K562 (cell line): ENCODE measurements around the gene RNF2. TPM values are rescaled to one million over a fixed set of nuclear protein-coding genes. Genes with fewer than 3 reads are reported as not detected.

ENCODE experiments used
- ATAC-seq: fragments of 200-7000 bp; cut with Tn5 transposase; 3 replicates; pipeline ENCODE4 v1.9.1; 2020; ENCODE audit warnings: moderate library complexity
- BruUV-seq: library from RNA; stranded (reverse); fragments of 400-500 nt; replicated peaks from 2 replicates; lab custom pipeline; 2021; lab: Mats Ljungman, UMichigan
- CTCF ChIA-PET: fragments of 300-600 bp; formaldehyde crosslinking; extraction: SDS; loops from one replicate; lab custom pipeline; 2021; ENCODE audit warnings: low intra/inter-chr PET ratio; lab: Yijun Ruan, JAX
- POLR2A ChIA-PET: fragments of 300-600, 350-650 bp; sonication (Branson Sonifier 250); formaldehyde crosslinking; extraction: SDS; loops from one replicate; lab custom pipeline; 2021; ENCODE audit warnings: antibody characterized with exemption, inconsistent platforms; lab: Yijun Ruan, JAX
- DNase-seq, 4 experiments: peaks; one replicate each; pipeline versions ENCODE4 v3.0.0 to v3.0.0-alpha.2; 2011 to 2018; ENCODE audit warnings: low spot score in 3 of 4, mixed read lengths in 3 of 4; ENCODE audit errors: extremely low read depth in 1 of 4
- FAIRE-seq: peaks from 2 replicates; lab custom pipeline; 2011; peaks lifted over from hg19 to GRCh38; lab: Jason Lieb, UNC
- H2AFZ ChIP-seq: 2 replicates; pipeline ENCODE4 v1.6.0; 2011; ENCODE audit warnings: low read depth, low read length, control low read depth, inconsistent platforms
- H3K27ac ChIP-seq: fragments of 200-600 bp; 3 replicates; pipeline ENCODE4 v1.8.0; 2011; ENCODE audit warnings: low read depth, mild to moderate bottlenecking, control low read depth, inconsistent platforms, low read length, moderate library complexity, mixed read lengths; ENCODE audit errors: extremely low read depth
- H3K27me3 ChIP-seq, 2 experiments: fragments of 300-600 bp in 1 of 2; 2 replicates in 1 of 2; 3 replicates in 1 of 2; pipeline versions ENCODE4 v1.6.0 to v1.8.0; 2011; ENCODE audit warnings: inconsistent platforms in 2 of 2, low read length in 2 of 2, mild to moderate bottlenecking in 1 of 2, mixed read lengths in 1 of 2, moderate library complexity in 1 of 2; ENCODE audit not compliant: control insufficient read depth in 2 of 2, insufficient read depth in 2 of 2
- H3K36me3 ChIP-seq: fragments of 300-600 bp; 3 replicates; pipeline ENCODE4 v1.8.0; 2011; ENCODE audit warnings: mild to moderate bottlenecking, low read length, inconsistent platforms; ENCODE audit not compliant: control insufficient read depth, insufficient read depth
- H3K4me1 ChIP-seq, 2 experiments: fragments of 200-600 bp in 1 of 2; replicated peaks in 1 of 2; 2 replicates in 1 of 2; 3 replicates in 1 of 2; pipeline versions ENCODE4 v1.5.1 to v1.8.0; 2011; ENCODE audit warnings: inconsistent platforms in 2 of 2, low read length in 2 of 2, mild to moderate bottlenecking in 1 of 2, mixed read lengths in 1 of 2, moderate library complexity in 1 of 2; ENCODE audit not compliant: control insufficient read depth in 2 of 2, insufficient read depth in 2 of 2
- H3K4me2 ChIP-seq: 2 replicates; pipeline ENCODE4 v1.6.1; 2011; ENCODE audit warnings: low read length, control low read depth, inconsistent platforms, mixed read lengths; ENCODE audit not compliant: insufficient read depth
- H3K4me3 ChIP-seq: fragments of 200-600 bp; sonication (generic), shearing (Covaris generic); 2 replicates; pipeline ENCODE4 v1.5.1; 2016; ENCODE audit warnings: control low read depth, inconsistent platforms
- H3K79me2 ChIP-seq: fragments of 200-600 bp; 3 replicates; pipeline ENCODE4 v1.8.0; 2011; ENCODE audit warnings: low read length, inconsistent platforms; ENCODE audit not compliant: control insufficient read depth, insufficient read depth
- H3K9ac ChIP-seq, 2 experiments: 2 replicates each; pipeline versions ENCODE4 v1.6.0 to v1.6.1; 2011; ENCODE audit warnings: low read depth in 2 of 2, low read length in 2 of 2, control low read depth in 1 of 2, inconsistent platforms in 1 of 2, mild to moderate bottlenecking in 1 of 2, mixed read lengths in 1 of 2; ENCODE audit not compliant: insufficient read depth in 1 of 2
- H3K9me1 ChIP-seq: one replicate; pipeline ENCODE4 v1.6.0; 2011; ENCODE audit warnings: inconsistent platforms, mild to moderate bottlenecking, low read length, moderate library complexity; ENCODE audit not compliant: control insufficient read depth, insufficient read depth
- H3K9me3 ChIP-seq: replicated peaks from 2 replicates; pipeline ENCODE4 v1.5.1; 2011; ENCODE audit warnings: low read depth, low read length, inconsistent platforms; ENCODE audit not compliant: control insufficient read depth, insufficient read depth
- H4K20me1 ChIP-seq: replicated peaks from 2 replicates; pipeline ENCODE4 v1.6.1; 2011; ENCODE audit warnings: low read length, inconsistent platforms, mixed read lengths; ENCODE audit not compliant: control insufficient read depth, insufficient read depth
- CBX3 ChIP-seq, 2 experiments: IDR thresholded peaks; 1 replicate in 1 of 2; 2 replicates in 1 of 2; pipeline ENCODE4 v1.6.1; 2012; ENCODE audit warnings: inconsistent platforms in 2 of 2, low read length in 2 of 2, borderline replicate concordance in 1 of 2, control low read depth in 1 of 2
- SPI1 ChIP-seq: IDR thresholded peaks from 2 replicates; pipeline ENCODE4 v1.6.1; 2011; ENCODE audit warnings: low read depth, low read length, control low read depth, borderline replicate concordance
- TRIM24 ChIP-seq, 2 experiments: fragments of 450-650 bp; IDR thresholded peaks; 2 replicates each; pipeline ENCODE4 v1.6.1; 2016
- ZKSCAN1 ChIP-seq: fragments of 150-350 bp; IDR thresholded peaks from 2 replicates; pipeline ENCODE4 v1.6.1; 2016; ENCODE audit warnings: low read depth, low read length
- ZNF324 ChIP-seq: fragments of 250-450 bp; sonication (Bioruptor Pico); IDR thresholded peaks from 2 replicates; pipeline ENCODE4 v1.4.0; 2020; ENCODE audit warnings: mild to moderate bottlenecking
- WGBS: fragments of 100-300 bp; shearing (Covaris generic); methylation state at CpG from one replicate; pipeline ENCODE4 v1.1.6; 2016; ENCODE audit warnings: low coverage, mixed read lengths; ENCODE audit not compliant: insufficient coverage; ENCODE audit errors: missing lambda C conversion rate; 5-methylcytosine and 5-hydroxymethylcytosine counted together
- in situ Hi-C: fragments of 300-500 bp; cut with MboI; formaldehyde crosslinking; loops from 4 replicates; pipeline ENCODE4 v1.15.0; 2018; ENCODE audit warnings: inconsistent platforms, mixed read lengths
- intact Hi-C: fragments of 100-400 bp; cut with micrococcal nuclease; formaldehyde crosslinking; loops from 2 replicates; pipeline ENCODE4 v1.14.2; 2022
- polyA plus RNA-seq, 8 experiments: library from polyadenylated mRNA; depleted of rRNA in 4 of 8; stranded (reverse) in 5 of 8; unstranded in 3 of 8; fragments of >200 nt; fragmentation: Nextera tagmentation in 2 of 8; fragmentation: Illumina TruSeq in 1 of 8; extraction: Ambion mirVana in 2 of 8; extraction: Trizol in 1 of 8; gene quantifications; 2 replicates each; pipeline versions ENCODE4 v1.2.1 to v1.2.3, GENCODE V29; 2011 to 2014; ENCODE audit warnings: inconsistent platforms in 1 of 8, missing spikeins in 1 of 8
- total RNA-seq, 7 experiments: library from RNA; depleted of rRNA in 6 of 7; stranded (reverse); fragments of >200 nt in 6 of 7; fragmentation: Illumina TruSeq in 2 of 7; extraction: Trizol in 2 of 7; gene quantifications; 2 replicates each; pipeline versions ENCODE4 v1.2.1 to v1.2.3, GENCODE V29; 2011 to 2021; ENCODE audit warnings: low replicate concordance in 1 of 7
- TF ChIP-seq, protein P1 (sequence below): IDR thresholded peaks from 2 replicates; pipeline ENCODE4 v1.6.1; 2011; ENCODE audit not compliant: insufficient read length; ENCODE audit errors: extremely low read depth

RNF2 gene
- total and polyA plus RNA-seq, 9 of the 15 experiments (the other 6 are each of a cell fraction or from before 2014, with no cell fraction given), result 7.1 to 66.5 (median 32.9) TPM

GRCh38 chr1:185105121-185105520, 59.8 kb downstream of the RNF2 start:
- H3K36me3 ChIP-seq, result peaks cover 26% of the 10 kb centered on the region; the same call in 1 of the 3 replicates
- H3K9ac ChIP-seq, result no peak overlapping the region
- intact Hi-C loops (no loop called here), in situ Hi-C loops (no loop called here)
- no TSS peak for BruUV-seq
- H2AFZ ChIP-seq, result no peak overlapping the region
- CTCF ChIA-PET, result no interaction called here
- H3K9me1 ChIP-seq, result no peaks in the 10 kb centered on the region
- no peak for TF ChIP-seq ZKSCAN1
- no peaks in the 10 kb centered on the region for H3K27me3 ChIP-seq
- no peaks in the 10 kb centered on the region for H4K20me1 ChIP-seq
- DNase-seq (no peak), FAIRE-seq (no peak), ATAC-seq (no peak)
- no peaks in the 10 kb centered on the region for H3K4me1 ChIP-seq
- WGBS, result 94% methylated on average over 3 of the region's 3 CpGs
- POLR2A ChIA-PET, result interaction anchor here (1.7 kb wide), 1 partner anchor 14 kb away, joined by 4 read pairs; no protein-coding TSS in a partner anchor
- H3K27ac ChIP-seq, result no peak overlapping the region
- H3K4me3 ChIP-seq, result no peak overlapping the region
- H3K9me3 ChIP-seq, result peaks cover 3% of the 10 kb centered on the region; the same call in 1 of the 2 replicates
- no peaks in the 10 kb centered on the region for H3K79me2 ChIP-seq
- no peak overlapping the region for H3K4me2 ChIP-seq

DNA sequence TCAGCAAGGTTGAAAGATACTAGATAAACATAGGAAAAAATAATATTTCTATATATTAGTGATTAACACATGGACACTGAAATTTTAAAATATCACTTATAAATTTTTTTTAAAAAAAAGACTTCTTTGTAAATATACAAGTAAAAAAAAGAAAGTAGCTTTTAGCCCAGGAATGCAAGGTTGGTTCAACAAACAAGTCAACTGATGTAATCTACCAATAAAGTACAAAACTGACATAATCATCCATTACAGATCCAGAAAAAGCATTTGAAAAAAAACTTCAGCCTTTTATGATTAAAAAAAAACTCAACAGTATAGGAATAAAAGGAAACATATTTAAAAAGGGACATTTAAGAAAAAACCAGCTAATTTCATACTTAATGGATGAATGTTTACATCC, 63.0 kb downstream of the RNF2 start:
- POLR2A ChIA-PET, result interaction anchor here (0.9 to 1.2 kb wide), 3 partner anchors 29 to 135 kb away, joined by 3 to 4 read pairs (median 3); no protein-coding TSS in a partner anchor
- Histone ChIP-seq H3K9me1 (no peaks in the 10 kb centered on the region), H3K4me2 (no peak overlapping the region), H3K27me3 (no peaks in the 10 kb centered on the region), H3K36me3 (peaks cover 8% of the 10 kb centered on the region; the same call in 1 of the 3 replicates)
- peak in 1 of 4 experiments; percentile 24 for DNase-seq
- no TSS peak for BruUV-seq
- in situ Hi-C loops, result no loop called here
- TF ChIP-seq CBX3 (IDR thresholded peaks at IDR 0.05; ENCODE audit: borderline replicate concordance in 1 of 2, low read length in 2 of 2), result peak in 1 of 2 experiments; percentile 82; a peak in 1 of 3 replicates
- peak; percentile 44 to 53; a peak in 2 of 4 replicates for TF ChIP-seq TRIM24 (IDR thresholded peaks at IDR 0.05)
- TF ChIP-seq SPI1, result no peak
- TF ChIP-seq ZNF324 (CRISPR knock-in tag), result peak; percentile 98
- TF ChIP-seq, protein P1, sequence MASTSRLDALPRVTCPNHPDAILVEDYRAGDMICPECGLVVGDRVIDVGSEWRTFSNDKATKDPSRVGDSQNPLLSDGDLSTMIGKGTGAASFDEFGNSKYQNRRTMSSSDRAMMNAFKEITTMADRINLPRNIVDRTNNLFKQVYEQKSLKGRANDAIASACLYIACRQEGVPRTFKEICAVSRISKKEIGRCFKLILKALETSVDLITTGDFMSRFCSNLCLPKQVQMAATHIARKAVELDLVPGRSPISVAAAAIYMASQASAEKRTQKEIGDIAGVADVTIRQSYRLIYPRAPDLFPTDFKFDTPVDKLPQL, result no peak
- TF ChIP-seq, all 486 proteins: peak for 3
- FAIRE-seq (no peak), ATAC-seq (no peak)
- Histone ChIP-seq H3K9ac (no peak overlapping the region), H3K4me3 (no peak overlapping the region), H2AFZ (no peak overlapping the region), H4K20me1 (no peaks in the 10 kb centered on the region), H3K27ac (no peak overlapping the region), H3K79me2 (no peaks in the 10 kb centered on the region), H3K4me1 (no peaks in the 10 kb centered on the region), H3K9me3 (peaks cover 3% of the 10 kb centered on the region; the same call in 1 of the 2 replicates)
- CTCF ChIA-PET, result no interaction called here
- intact Hi-C loops, result no loop called here
